Activated CD8-positive, alpha-beta T cell treated with anti-CD3 and anti-CD28 coated beads, Interleukin-2, amount 10 ng/mL, durations not matched to agents 7 days and 5 days (primary cell): ENCODE results near the gene RSPH4A. TPM values are rescaled to one million over a fixed set of nuclear protein-coding genes. Genes with fewer than 3 reads are reported as not detected.
A peak's percentile ranks its signal among the peaks of the same experiment; 100 is the strongest.

Experiments
- ATAC-seq: fragments of 150-1000 bp; cut with Tn5 transposase; one replicate; pipeline ENCODE4 v1.10.0; 2021; ENCODE audit warnings: moderate library complexity
- CTCF ChIA-PET: fragments of 350-600 bp; sonication (Branson Sonifier 250); formaldehyde crosslinking; loops from one replicate; lab custom pipeline; 2021; ENCODE audit warnings: antibody characterized with exemption; lab: Charles Lee
- POLR2A ChIA-PET: fragments of 350-600 bp; sonication (Branson Sonifier 250); formaldehyde crosslinking; loops from one replicate; lab custom pipeline; 2021; ENCODE audit warnings: antibody characterized with exemption; lab: Charles Lee
- DNase-seq: peaks from one replicate; pipeline ENCODE4 v3.0.0-alpha.2; 2020
- H3K27ac Mint-ChIP-seq: one replicate; pipeline ENCODE4 v1.8.0; 2021; ENCODE audit warnings: mild to moderate bottlenecking, mixed read lengths
- H3K27me3 Mint-ChIP-seq: one replicate; pipeline ENCODE4 v1.8.0; 2021; ENCODE audit warnings: low read depth, mixed read lengths
- H3K36me3 Mint-ChIP-seq: one replicate; pipeline ENCODE4 v1.8.0; 2021; ENCODE audit warnings: low read depth, mixed read lengths
- H3K4me1 Mint-ChIP-seq: one replicate; pipeline ENCODE4 v1.8.0; 2021; ENCODE audit warnings: low read depth, mixed read lengths
- H3K4me3 Mint-ChIP-seq: one replicate; pipeline ENCODE4 v1.8.0; 2021; ENCODE audit warnings: mild to moderate bottlenecking, mixed read lengths
- H3K9me3 Mint-ChIP-seq: one replicate; pipeline ENCODE4 v1.8.0; 2022; ENCODE audit warnings: mixed read lengths; ENCODE audit not compliant: insufficient read depth
- total RNA-seq, 2 experiments: library from RNA; stranded (reverse); gene quantifications; one replicate each; pipeline ENCODE4 v1.2.3, GENCODE V29; 2021

The RSPH4A gene
- under 1 TPM; 0.18 to 0.29 TPM for total RNA-seq

DNA sequence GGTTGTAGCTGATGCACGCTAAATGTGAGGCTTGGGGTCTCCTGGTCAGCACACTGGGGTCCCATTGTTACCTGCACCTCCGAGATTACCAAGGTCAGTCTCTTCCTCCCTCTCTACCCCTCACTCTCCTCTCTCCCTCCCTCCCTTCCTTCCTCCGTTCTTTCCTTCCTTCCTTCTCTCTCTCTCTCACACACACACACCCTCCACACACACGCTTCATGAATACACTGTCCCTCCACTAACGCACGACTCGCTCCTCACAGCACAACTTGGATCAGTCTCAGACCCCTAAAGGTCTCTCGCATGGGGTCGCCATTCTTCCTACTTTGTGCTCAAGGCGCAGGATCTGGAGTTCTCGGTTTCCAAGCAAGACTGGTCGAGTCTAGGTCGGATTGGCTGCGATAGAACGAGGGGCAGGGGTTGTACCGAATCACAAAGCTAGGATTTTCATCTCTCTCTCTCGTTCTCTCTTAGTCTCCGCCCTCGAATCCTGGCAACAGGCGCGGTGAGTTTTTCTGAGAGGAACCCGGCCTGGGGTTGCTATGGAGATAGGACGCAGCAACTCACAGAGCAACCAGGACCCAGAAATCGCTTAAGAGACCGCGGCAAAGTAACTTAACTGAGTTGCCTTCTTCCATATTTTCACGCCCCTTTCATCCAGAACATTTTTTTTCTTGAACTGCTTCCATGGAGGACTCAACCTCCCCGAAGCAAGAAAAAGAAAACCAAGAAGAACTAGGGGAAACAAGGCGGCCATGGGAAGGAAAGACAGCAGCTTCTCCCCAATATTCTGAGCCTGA is at the start of gene RSPH4A:
Gene RSPH4A (plus strand): TSS at position 543 of the 800 bp plus-strand sequence. CDS start 145 bp downstream, at position 688.
- H3K9me3 Mint-ChIP-seq, result no peaks in the 10 kb centered on the region
- POLR2A ChIA-PET, result interaction anchor here (1.0 kb wide), 1 partner anchor 45 kb away, joined by 4 read pairs; the partner anchor contains the start of gene RWDD1
- H3K4me1 Mint-ChIP-seq, result peaks cover 11% of the 10 kb centered on the region
- CTCF ChIA-PET, result no interaction called here
- H3K27me3 Mint-ChIP-seq, result peaks cover 28% of the 10 kb centered on the region
- ATAC-seq (peak; percentile 95), DNase-seq (peak; percentile 83)
- no peaks in the 10 kb centered on the region for H3K36me3 Mint-ChIP-seq
- peak within 1 kb of the TSS; percentile 77 for H3K4me3 Mint-ChIP-seq
- H3K27ac Mint-ChIP-seq, result no peak within 1 kb of the TSS

DNA sequence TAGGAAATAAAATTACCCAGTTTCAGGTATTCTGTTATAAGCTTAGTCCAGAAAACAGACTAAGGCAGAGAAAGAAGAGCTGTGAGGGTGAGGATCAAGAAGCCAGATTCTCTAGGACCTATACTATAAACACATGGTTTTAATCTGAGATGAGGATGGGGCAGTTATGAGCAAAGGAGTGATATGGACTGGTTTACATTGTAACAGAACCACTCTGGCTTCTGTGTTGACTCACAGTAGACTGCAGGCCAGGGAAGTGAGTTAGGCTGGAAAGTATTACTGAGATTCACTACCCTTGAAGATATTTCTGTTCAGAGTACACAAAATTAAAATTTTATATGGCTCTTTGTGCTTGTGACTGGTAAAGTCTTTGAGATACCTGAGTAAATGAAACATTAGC is 48.2 kb upstream of the RSPH4A start:
- ATAC-seq (no peak), DNase-seq (no peak)
- Mint-ChIP-seq H3K4me3 (no peak overlapping the region), H3K27ac (no peak overlapping the region), H3K36me3 (peaks cover 4% of the 10 kb centered on the region), H3K4me1 (peaks cover 30% of the 10 kb centered on the region), H3K27me3 (peaks cover 10% of the 10 kb centered on the region), H3K9me3 (no peaks in the 10 kb centered on the region)
- CTCF ChIA-PET, result no interaction called here
- POLR2A ChIA-PET, result no interaction called here

- Mint-ChIP-seq H3K4me3 (no peak overlapping the region), H3K36me3 (peaks cover 6% of the 10 kb centered on the region), H3K27ac (no peak overlapping the region), H3K27me3 (peaks cover 6% of the 10 kb centered on the region), H3K4me1 (peaks cover 37% of the 10 kb centered on the region), H3K9me3 (no peaks in the 10 kb centered on the region)
- POLR2A ChIA-PET, result no interaction called here
- DNase-seq (no peak), ATAC-seq (no peak)
- CTCF ChIA-PET, result interaction anchor here (0.8 to 2.3 kb wide), 2 partner anchors 34 to 290 kb away, joined by 4 to 9 read pairs; partner anchors contain the start of gene TSPYL1
Measured at GRCh38 chr6:116568821-116569755, 47.2 kb upstream of the RSPH4A start.

- Mint-ChIP-seq H3K27ac (peak within 1 kb of the TSS; percentile 97), H3K36me3 (peaks cover 15% of the 10 kb centered on the region), H3K27me3 (peaks cover 5% of the 10 kb centered on the region), H3K4me3 (peak within 1 kb of the TSS; percentile 98), H3K4me1 (peaks cover 37% of the 10 kb centered on the region), H3K9me3 (no peaks in the 10 kb centered on the region)
- ATAC-seq, result peak; percentile 96
- ChIA-PET CTCF (interaction anchor here (1.2 to 3.6 kb wide), 9 partner anchors 11 to 354 kb away, joined by 3 to 30 read pairs (median 7); partner anchors contain the start of gene TSPYL1), POLR2A (interaction anchor here (0.6 to 2.6 kb wide), 16 partner anchors 8 to 471 kb away, joined by 3 to 27 read pairs (median 4); partner anchors contain the start of genes CALHM4, NT5DC1, RSPH4A and TSPYL1)
- peak; percentile 99 for DNase-seq
Measured at GRCh38 chr6:116570856-116571682, 45.2 kb upstream of the RSPH4A start, which contains the start of gene RWDD1. RWDD1 (plus strand) TSS chr6:116571504; CDS start chr6:116571583, 79 bp downstream.

GRCh38 chr6:116571683-116572000 is 44.6 kb upstream of the RSPH4A start:
- CTCF ChIA-PET, result interaction anchor here (1.2 to 3.6 kb wide), 7 partner anchors 12 to 303 kb away, joined by 3 to 30 read pairs (median 7); partner anchors contain the start of gene TSPYL1
- ATAC-seq (no peak), DNase-seq (no peak)
- no peaks in the 10 kb centered on the region for H3K9me3 Mint-ChIP-seq
- peaks cover 5% of the 10 kb centered on the region for H3K27me3 Mint-ChIP-seq
- peak overlapping the region; percentile 98 for H3K4me3 Mint-ChIP-seq
- peak overlapping the region; percentile 97 for H3K27ac Mint-ChIP-seq
- peaks cover 37% of the 10 kb centered on the region for H3K4me1 Mint-ChIP-seq
- POLR2A ChIA-PET, result interaction anchor here (0.6 to 2.6 kb wide), 14 partner anchors 9 to 471 kb away, joined by 3 to 27 read pairs (median 4); partner anchors contain the start of genes CALHM4, NT5DC1, RSPH4A and TSPYL1
- H3K36me3 Mint-ChIP-seq, result peaks cover 20% of the 10 kb centered on the region

GRCh38 chr6:116572162-116572561 is 44.1 kb upstream of the RSPH4A start:
- H3K36me3 Mint-ChIP-seq, result peaks cover 23% of the 10 kb centered on the region
- H3K4me3 Mint-ChIP-seq, result peak overlapping the region; percentile 98
- POLR2A ChIA-PET, result interaction anchor here (1.1 to 2.6 kb wide), 7 partner anchors 9 to 318 kb away, joined by 3 to 27 read pairs (median 6); partner anchors contain the start of genes CALHM4, TSPYL1 and TSPYL4
- peak overlapping the region; percentile 97 for H3K27ac Mint-ChIP-seq
- H3K27me3 Mint-ChIP-seq, result no peaks in the 10 kb centered on the region
- ATAC-seq, result no peak
- H3K9me3 Mint-ChIP-seq, result no peaks in the 10 kb centered on the region
- CTCF ChIA-PET, result interaction anchor here (0.8 to 3.6 kb wide), 6 partner anchors 9 to 303 kb away, joined by 3 to 30 read pairs (median 7); no protein-coding TSS in a partner anchor
- H3K4me1 Mint-ChIP-seq, result peaks cover 37% of the 10 kb centered on the region
- peak; percentile 33 for DNase-seq

GRCh38 chr6:116575227-116575626 is 41.1 kb upstream of the RSPH4A start:
- peaks cover 28% of the 10 kb centered on the region for H3K4me1 Mint-ChIP-seq
- no peak overlapping the region for H3K4me3 Mint-ChIP-seq
- ATAC-seq, result no peak
- no peaks in the 10 kb centered on the region for H3K27me3 Mint-ChIP-seq
- CTCF ChIA-PET, result no interaction called here
- peaks cover 33% of the 10 kb centered on the region for H3K36me3 Mint-ChIP-seq
- POLR2A ChIA-PET, result no interaction called here
- no peak for DNase-seq
- H3K27ac Mint-ChIP-seq, result no peak overlapping the region
- no peaks in the 10 kb centered on the region for H3K9me3 Mint-ChIP-seq

- Mint-ChIP-seq H3K9me3 (no peaks in the 10 kb centered on the region), H3K27me3 (no peaks in the 10 kb centered on the region), H3K4me3 (no peak overlapping the region), H3K36me3 (peaks cover 39% of the 10 kb centered on the region), H3K4me1 (peaks cover 23% of the 10 kb centered on the region), H3K27ac (no peak overlapping the region)
- CTCF ChIA-PET, result interaction anchor here (1.5 kb wide), 1 partner anchor 16 kb away, joined by 5 read pairs; no protein-coding TSS in a partner anchor
- ATAC-seq (no peak), DNase-seq (no peak)
- POLR2A ChIA-PET, result no interaction called here
Measured at GRCh38 chr6:116577486-116577885, 38.8 kb upstream of the RSPH4A start.

DNA sequence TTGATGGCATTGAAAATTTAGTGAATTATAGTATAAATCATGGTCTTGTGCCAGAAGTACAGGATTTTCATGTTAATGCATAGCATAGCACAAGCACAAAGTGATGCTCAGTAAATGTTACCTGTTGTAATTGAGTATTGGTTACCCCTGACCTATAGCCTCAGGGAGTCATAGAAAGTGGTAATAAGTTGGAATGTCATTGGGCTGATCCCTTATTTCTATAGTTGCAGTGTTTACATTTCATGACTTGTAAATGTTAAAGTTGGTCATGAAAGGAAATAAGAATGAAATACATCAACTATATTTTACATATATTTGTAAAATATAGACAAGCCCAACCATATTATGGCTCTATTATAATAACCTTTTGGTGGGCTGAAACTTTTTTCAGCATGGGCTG is 37.9 kb upstream of the RSPH4A start:
- DNase-seq, result no peak
- no peak overlapping the region for H3K4me3 Mint-ChIP-seq
- H3K36me3 Mint-ChIP-seq, result peaks cover 41% of the 10 kb centered on the region
- no peaks in the 10 kb centered on the region for H3K27me3 Mint-ChIP-seq
- POLR2A ChIA-PET, result no interaction called here
- H3K9me3 Mint-ChIP-seq, result no peaks in the 10 kb centered on the region
- H3K27ac Mint-ChIP-seq, result no peak overlapping the region
- CTCF ChIA-PET, result interaction anchor here (1.5 kb wide), 1 partner anchor 17 kb away, joined by 5 read pairs; no protein-coding TSS in a partner anchor
- H3K4me1 Mint-ChIP-seq, result peaks cover 15% of the 10 kb centered on the region
- no peak for ATAC-seq

GRCh38 chr6:116579143-116579542 is 37.1 kb upstream of the RSPH4A start:
- H3K36me3 Mint-ChIP-seq, result peaks cover 41% of the 10 kb centered on the region
- no peak overlapping the region for H3K4me3 Mint-ChIP-seq
- ChIA-PET POLR2A (no interaction called here), CTCF (no interaction called here)
- H3K27me3 Mint-ChIP-seq, result no peaks in the 10 kb centered on the region
- no peaks in the 10 kb centered on the region for H3K9me3 Mint-ChIP-seq
- ATAC-seq (no peak), DNase-seq (no peak)
- H3K27ac Mint-ChIP-seq, result no peak overlapping the region
- H3K4me1 Mint-ChIP-seq, result peaks cover 9% of the 10 kb centered on the region
